ENCODE data around the gene PRPS1L1. TPM values are rescaled to one million over a fixed set of nuclear protein-coding genes. Genes with fewer than 3 reads are reported as not detected.
A peak's percentile ranks its signal among the peaks of the same experiment; 100 is the strongest.

Gene PRPS1L1
- polyA plus RNA-seq, 1 donor (not counting 4 experiments of a cell fraction or from before 2014, with no cell fraction given): not detected

- Histone ChIP-seq H3K79me2 (ENCODE audit: control insufficient read depth, insufficient read depth, low read length) (no peaks in the 10 kb centered on the region), H3K4me1 (ENCODE audit: control insufficient read depth, extremely low read depth, insufficient read depth, low read length) (peaks cover 10% of the 10 kb centered on the region), H3K4me2 (ENCODE audit: control insufficient read depth, extremely low read depth, insufficient read depth, low read depth, low read length) (no peak overlapping the region), H3K9ac (ENCODE audit: control insufficient read depth, extremely low read depth, insufficient read depth, low read length) (no peak overlapping the region), H3K9me1 (ENCODE audit: control insufficient read depth, extremely low read depth, insufficient read depth, low read length) (no peaks in the 10 kb centered on the region), H2AFZ (ENCODE audit: control insufficient read depth, low read length) (no peak overlapping the region), H3K27me3 (ENCODE audit: control insufficient read depth, extremely low read depth, insufficient read depth, low read length) (no peaks in the 10 kb centered on the region), H3K27ac (ENCODE audit: control insufficient read depth, insufficient read depth, low read length) (no peak overlapping the region), H3K9me3 (ENCODE audit: control insufficient read depth, low read depth, low read length) (no peaks in the 10 kb centered on the region), H3K36me3 (ENCODE audit: control insufficient read depth in 2 of 2, extremely low read depth in 1 of 2, insufficient read depth in 2 of 2, low read length in 2 of 2) (no peaks in the 10 kb centered on the region), H3K4me3 (ENCODE audit: control insufficient read depth in 2 of 3, extremely low read depth in 1 of 3, insufficient read depth in 2 of 3, low read depth in 1 of 3, low read length in 3 of 3) (no peak overlapping the region), H4K20me1 (ENCODE audit: control insufficient read depth, extremely low read depth, insufficient read depth, low read length) (no peaks in the 10 kb centered on the region)
- TF ChIP-seq CTCF (optimal IDR thresholded peaks at IDR 0.05 in 1 of 3, IDR thresholded peaks at IDR 0.05 in 1 of 3, conservative IDR thresholded peaks at IDR 0.05 in 1 of 3; ENCODE audit: extremely low read depth in 1 of 3, insufficient read depth in 2 of 3, low read length in 3 of 3) (no peak), EZH2 (IDR thresholded peaks at IDR 0.05; ENCODE audit: low read length) (no peak)
- dilution Hi-C loops (cut with MboI; ENCODE audit: extremely low pct_ligation_motif_present, low sequenced_read_pairs): no loop called here
- FAIRE-seq (no peak), DNase-seq (ENCODE audit: low read depth, low spot score) (no peak)
Measured at GRCh38 chr7:17988141-17988540, 39.5 kb downstream of the PRPS1L1 start.

GRCh38 chr7:17986851-17987250 lies 40.8 kb downstream of the PRPS1L1 start:
- no peaks in the 10 kb centered on the region for H3K9me1 ChIP-seq (ENCODE audit: control insufficient read depth, extremely low read depth, insufficient read depth, low read length)
- H2AFZ ChIP-seq (ENCODE audit: control insufficient read depth, low read length): peak overlapping the region; percentile 70
- no peaks in the 10 kb centered on the region for H4K20me1 ChIP-seq (ENCODE audit: control insufficient read depth, extremely low read depth, insufficient read depth, low read length)
- H3K4me3 ChIP-seq (ENCODE audit: control insufficient read depth in 2 of 3, extremely low read depth in 1 of 3, insufficient read depth in 2 of 3, low read depth in 1 of 3, low read length in 3 of 3): no peak overlapping the region
- DNase-seq (ENCODE audit: low read depth, low spot score) (peak; percentile 11), FAIRE-seq (peak; percentile 78)
- no peaks in the 10 kb centered on the region for H3K79me2 ChIP-seq (ENCODE audit: control insufficient read depth, insufficient read depth, low read length)
- TF ChIP-seq CTCF (optimal IDR thresholded peaks at IDR 0.05 in 1 of 3, IDR thresholded peaks at IDR 0.05 in 1 of 3, conservative IDR thresholded peaks at IDR 0.05 in 1 of 3; ENCODE audit: extremely low read depth in 1 of 3, insufficient read depth in 2 of 3, low read length in 3 of 3) (no peak), EZH2 (IDR thresholded peaks at IDR 0.05; ENCODE audit: low read length) (no peak)
- H3K36me3 ChIP-seq (ENCODE audit: control insufficient read depth in 2 of 2, extremely low read depth in 1 of 2, insufficient read depth in 2 of 2, low read length in 2 of 2): no peaks in the 10 kb centered on the region
- H3K4me1 ChIP-seq (ENCODE audit: control insufficient read depth, extremely low read depth, insufficient read depth, low read length): peaks cover 10% of the 10 kb centered on the region
- no peaks in the 10 kb centered on the region for H3K27me3 ChIP-seq (ENCODE audit: control insufficient read depth, extremely low read depth, insufficient read depth, low read length)
- no peak overlapping the region for H3K9ac ChIP-seq (ENCODE audit: control insufficient read depth, extremely low read depth, insufficient read depth, low read length)
- H3K4me2 ChIP-seq (ENCODE audit: control insufficient read depth, extremely low read depth, insufficient read depth, low read depth, low read length): peak overlapping the region; percentile 54
- no peak overlapping the region for H3K27ac ChIP-seq (ENCODE audit: control insufficient read depth, insufficient read depth, low read length)
- H3K9me3 ChIP-seq (ENCODE audit: control insufficient read depth, low read depth, low read length): no peaks in the 10 kb centered on the region
- dilution Hi-C loops (cut with MboI; ENCODE audit: extremely low pct_ligation_motif_present, low sequenced_read_pairs): no loop called here
